Neural cell (in vitro differentiated cells): Measurements from ENCODE around the gene PDF. TPM values are rescaled to one million over a fixed set of nuclear protein-coding genes. Genes with fewer than 3 reads are reported as not detected.

Experiments used
- H2AFZ ChIP-seq: fragments of 200-600, 300-800 bp; sonication (generic), shearing (Covaris generic); 2 replicates; pipeline ENCODE4 v1.6.0; 2014; ENCODE audit warnings: low read depth, mild to moderate bottlenecking, antibody characterized with exemption, low read length, moderate library complexity
- H3F3A ChIP-seq: fragments of 200-600 bp; shearing (Covaris generic); 2 replicates; pipeline ENCODE4 v1.6.1; 2016; ENCODE audit warnings: mild to moderate bottlenecking, moderate library complexity, mixed read lengths, antibody characterized with exemption, low read length; ENCODE audit not compliant: insufficient read depth, poor library complexity, severe bottlenecking
- H3K27ac ChIP-seq: fragments of 200-600, 300-800 bp; sonication (generic), shearing (Covaris generic); 2 replicates; pipeline ENCODE4 v1.5.1; 2014; ENCODE audit warnings: mild to moderate bottlenecking, low read length, moderate library complexity
- H3K27me3 ChIP-seq: fragments of 300-800, 200-600 bp; sonication (generic), shearing (Covaris generic); 2 replicates; pipeline ENCODE4 v1.6.0; 2014; ENCODE audit warnings: mild to moderate bottlenecking, low read depth, low read length, moderate library complexity; ENCODE audit not compliant: insufficient read depth
- H3K36me3 ChIP-seq: fragments of 300-800, 200-600 bp; sonication (generic), shearing (Covaris generic); 2 replicates; pipeline ENCODE4 v1.5.1; 2014; ENCODE audit warnings: mild to moderate bottlenecking, antibody characterized with exemption, low read length, moderate library complexity; ENCODE audit not compliant: insufficient read depth
- H3K4me2 ChIP-seq: fragments of 300-800, 200-600 bp; sonication (generic), shearing (Covaris generic); 2 replicates; pipeline ENCODE4 v1.6.0; 2014; ENCODE audit warnings: mild to moderate bottlenecking, low read length
- H3K4me3 ChIP-seq: fragments of 300-800, 200-600 bp; sonication (generic), shearing (Covaris generic); 2 replicates; pipeline ENCODE4 v1.5.1; 2014; ENCODE audit warnings: mild to moderate bottlenecking, low read length, moderate library complexity
- H3K79me2 ChIP-seq: fragments of 200-600 bp; shearing (Covaris generic); replicated peaks from 2 replicates; pipeline ENCODE4 v1.6.0; 2014; ENCODE audit warnings: mild to moderate bottlenecking, low read length, moderate library complexity; ENCODE audit not compliant: insufficient read depth
- H3K9ac ChIP-seq: fragments of 300-800, 200-600 bp; sonication (generic), shearing (Covaris generic); 2 replicates; pipeline ENCODE4 v1.6.1; 2016; ENCODE audit warnings: mild to moderate bottlenecking, low read length, mixed read lengths
- H3K9me2 ChIP-seq: fragments of 200-600 bp; shearing (Covaris generic); 2 replicates; pipeline ENCODE4 v1.6.1; 2016; ENCODE audit warnings: mild to moderate bottlenecking, low read length, mixed read lengths; ENCODE audit not compliant: insufficient read depth
- H3K9me3 ChIP-seq: fragments of 200-600, 300-800 bp; sonication (generic), shearing (Covaris generic); 2 replicates; pipeline ENCODE4 v1.6.1; 2016; ENCODE audit warnings: mild to moderate bottlenecking, mixed run types, low read length, moderate library complexity, mixed read lengths
- H4K20me1 ChIP-seq: fragments of 200-600 bp; shearing (Covaris generic); 2 replicates; pipeline ENCODE4 v1.6.1; 2016; ENCODE audit warnings: mild to moderate bottlenecking, mixed run types; ENCODE audit not compliant: insufficient read depth
- EP300 ChIP-seq: fragments of 450-650 bp; conservative IDR thresholded peaks from 2 replicates; pipeline ENCODE4 v1.6.1; 2014; ENCODE audit warnings: antibody characterized with exemption, mild to moderate bottlenecking, moderate library complexity; ENCODE audit not compliant: poor library complexity, severe bottlenecking
- EZH2 ChIP-seq: fragments of 200-600, 300-800 bp; shearing (Covaris generic), sonication (generic); IDR thresholded peaks from 2 replicates; pipeline ENCODE4 v1.6.1; 2014; ENCODE audit warnings: antibody characterized with exemption, low read length, borderline replicate concordance, mild to moderate bottlenecking; ENCODE audit not compliant: insufficient read depth, poor library complexity, severe bottlenecking
- MXI1 ChIP-seq: fragments of 450-650 bp; conservative IDR thresholded peaks from 2 replicates; pipeline ENCODE4 v1.6.1; 2014; ENCODE audit warnings: antibody characterized with exemption, mild to moderate bottlenecking; ENCODE audit not compliant: poor library complexity, severe bottlenecking
- POLR2AphosphoS5 ChIP-seq: IDR thresholded peaks from 2 replicates; pipeline ENCODE4 v1.6.1; 2012
- RAD21 ChIP-seq: fragments of 450-650 bp; conservative IDR thresholded peaks from 2 replicates; pipeline ENCODE4 v1.6.1; 2014; ENCODE audit warnings: antibody characterized with exemption, mild to moderate bottlenecking, moderate library complexity
- SMC3 ChIP-seq: fragments of 450-650 bp; conservative IDR thresholded peaks from 2 replicates; pipeline ENCODE4 v1.6.1; 2014; ENCODE audit warnings: antibody characterized with exemption, mild to moderate bottlenecking, moderate library complexity; ENCODE audit not compliant: poor library complexity
- TAF1 ChIP-seq: IDR thresholded peaks from 2 replicates; pipeline ENCODE4 v1.6.1; 2012; ENCODE audit warnings: low read depth
- polyA plus RNA-seq: library from polyadenylated mRNA; depleted of rRNA; stranded (reverse); fragments of >200 nt; gene quantifications from 2 replicates; pipeline ENCODE4 v1.2.3, GENCODE V29; 2014
- TF ChIP-seq, protein P1 (sequence below): fragments of 450-650 bp; IDR thresholded peaks from 2 replicates; pipeline ENCODE4 v1.5.1; 2014; ENCODE audit warnings: antibody characterized with exemption, mild to moderate bottlenecking, moderate library complexity; ENCODE audit not compliant: poor library complexity, severe bottlenecking
- TF ChIP-seq, protein P2 (sequence below): IDR thresholded peaks from 2 replicates; pipeline ENCODE4 v1.6.1; 2012; ENCODE audit warnings: borderline replicate concordance

The PDF gene
- polyA plus RNA-seq, 1 donor from 2014 or later, result 5.1 TPM

DNA sequence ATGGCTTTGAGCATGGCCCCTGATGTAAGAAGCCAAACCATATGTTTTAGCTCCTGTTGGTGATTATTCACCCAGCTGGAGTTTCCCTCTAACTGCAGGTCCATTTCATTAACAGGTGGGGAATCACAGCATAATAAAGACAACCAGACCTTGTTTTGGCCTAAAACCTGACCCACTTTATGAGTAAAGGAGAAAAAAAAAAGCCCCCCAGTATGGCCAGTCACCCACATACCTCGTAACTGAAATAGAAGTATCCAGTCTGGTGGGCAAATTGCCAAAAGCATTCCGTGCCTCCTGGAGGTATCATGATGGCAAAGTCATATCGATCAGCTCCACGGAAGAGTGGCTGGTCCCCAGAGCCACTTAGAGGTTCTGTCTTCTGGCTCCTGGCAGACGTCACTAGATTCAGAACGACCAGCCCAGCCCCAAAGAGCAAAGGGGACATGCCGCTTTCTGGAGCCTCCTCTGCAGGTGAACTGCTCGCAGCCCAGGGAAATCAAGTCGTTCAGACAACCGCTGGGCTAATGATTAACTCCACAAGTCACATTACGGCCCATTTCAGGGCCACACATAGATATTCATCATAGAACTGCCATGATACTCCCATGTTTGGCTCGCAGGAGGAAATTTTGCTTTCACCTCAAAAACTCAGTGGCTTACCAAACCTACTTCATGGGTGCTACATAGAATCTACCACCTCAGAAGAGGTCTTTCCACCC is 21.1 kb upstream of the PDF start, which contains the start of gene TMED6:
TMED6 (minus strand) TSS at position 478 of the 719 bp plus-strand sequence; CDS start at position 445, 33 bp downstream.
- Histone ChIP-seq H4K20me1 (no peaks in the 10 kb centered on the region), H3F3A (no peaks in the 10 kb centered on the region), H3K27me3 (no peaks in the 10 kb centered on the region), H3K4me3 (no peak within 1 kb of the TSS), H3K4me2 (no peak within 1 kb of the TSS), H3K9me2 (no peaks in the 10 kb centered on the region), H2AFZ (no peak within 1 kb of the TSS), H3K9me3 (no peaks in the 10 kb centered on the region), H3K27ac (no peak within 1 kb of the TSS), H3K36me3 (no peaks in the 10 kb centered on the region), H3K79me2 (no peaks in the 10 kb centered on the region), H3K9ac (no peak within 1 kb of the TSS)
- TF ChIP-seq TAF1 (no peak), EZH2 (no peak)

- no peaks in the 10 kb centered on the region for H3F3A ChIP-seq
- no peaks in the 10 kb centered on the region for H4K20me1 ChIP-seq
- H2AFZ ChIP-seq, result no peak overlapping the region
- TF ChIP-seq POLR2AphosphoS5, result no peak
- no peak for TF ChIP-seq SMC3
- TF ChIP-seq, protein P1, sequence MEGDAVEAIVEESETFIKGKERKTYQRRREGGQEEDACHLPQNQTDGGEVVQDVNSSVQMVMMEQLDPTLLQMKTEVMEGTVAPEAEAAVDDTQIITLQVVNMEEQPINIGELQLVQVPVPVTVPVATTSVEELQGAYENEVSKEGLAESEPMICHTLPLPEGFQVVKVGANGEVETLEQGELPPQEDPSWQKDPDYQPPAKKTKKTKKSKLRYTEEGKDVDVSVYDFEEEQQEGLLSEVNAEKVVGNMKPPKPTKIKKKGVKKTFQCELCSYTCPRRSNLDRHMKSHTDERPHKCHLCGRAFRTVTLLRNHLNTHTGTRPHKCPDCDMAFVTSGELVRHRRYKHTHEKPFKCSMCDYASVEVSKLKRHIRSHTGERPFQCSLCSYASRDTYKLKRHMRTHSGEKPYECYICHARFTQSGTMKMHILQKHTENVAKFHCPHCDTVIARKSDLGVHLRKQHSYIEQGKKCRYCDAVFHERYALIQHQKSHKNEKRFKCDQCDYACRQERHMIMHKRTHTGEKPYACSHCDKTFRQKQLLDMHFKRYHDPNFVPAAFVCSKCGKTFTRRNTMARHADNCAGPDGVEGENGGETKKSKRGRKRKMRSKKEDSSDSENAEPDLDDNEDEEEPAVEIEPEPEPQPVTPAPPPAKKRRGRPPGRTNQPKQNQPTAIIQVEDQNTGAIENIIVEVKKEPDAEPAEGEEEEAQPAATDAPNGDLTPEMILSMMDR, result no peak
- no peak for TF ChIP-seq EP300
- no peak for TF ChIP-seq TAF1
- TF ChIP-seq RAD21, result no peak
- TF ChIP-seq EZH2, result no peak
- TF ChIP-seq, protein P2, sequence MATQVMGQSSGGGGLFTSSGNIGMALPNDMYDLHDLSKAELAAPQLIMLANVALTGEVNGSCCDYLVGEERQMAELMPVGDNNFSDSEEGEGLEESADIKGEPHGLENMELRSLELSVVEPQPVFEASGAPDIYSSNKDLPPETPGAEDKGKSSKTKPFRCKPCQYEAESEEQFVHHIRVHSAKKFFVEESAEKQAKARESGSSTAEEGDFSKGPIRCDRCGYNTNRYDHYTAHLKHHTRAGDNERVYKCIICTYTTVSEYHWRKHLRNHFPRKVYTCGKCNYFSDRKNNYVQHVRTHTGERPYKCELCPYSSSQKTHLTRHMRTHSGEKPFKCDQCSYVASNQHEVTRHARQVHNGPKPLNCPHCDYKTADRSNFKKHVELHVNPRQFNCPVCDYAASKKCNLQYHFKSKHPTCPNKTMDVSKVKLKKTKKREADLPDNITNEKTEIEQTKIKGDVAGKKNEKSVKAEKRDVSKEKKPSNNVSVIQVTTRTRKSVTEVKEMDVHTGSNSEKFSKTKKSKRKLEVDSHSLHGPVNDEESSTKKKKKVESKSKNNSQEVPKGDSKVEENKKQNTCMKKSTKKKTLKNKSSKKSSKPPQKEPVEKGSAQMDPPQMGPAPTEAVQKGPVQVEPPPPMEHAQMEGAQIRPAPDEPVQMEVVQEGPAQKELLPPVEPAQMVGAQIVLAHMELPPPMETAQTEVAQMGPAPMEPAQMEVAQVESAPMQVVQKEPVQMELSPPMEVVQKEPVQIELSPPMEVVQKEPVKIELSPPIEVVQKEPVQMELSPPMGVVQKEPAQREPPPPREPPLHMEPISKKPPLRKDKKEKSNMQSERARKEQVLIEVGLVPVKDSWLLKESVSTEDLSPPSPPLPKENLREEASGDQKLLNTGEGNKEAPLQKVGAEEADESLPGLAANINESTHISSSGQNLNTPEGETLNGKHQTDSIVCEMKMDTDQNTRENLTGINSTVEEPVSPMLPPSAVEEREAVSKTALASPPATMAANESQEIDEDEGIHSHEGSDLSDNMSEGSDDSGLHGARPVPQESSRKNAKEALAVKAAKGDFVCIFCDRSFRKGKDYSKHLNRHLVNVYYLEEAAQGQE, result no peak
- no peak for TF ChIP-seq MXI1
- no peaks in the 10 kb centered on the region for H3K27me3 ChIP-seq
- no peak overlapping the region for H3K4me2 ChIP-seq
- H3K9ac ChIP-seq, result no peak overlapping the region
- no peaks in the 10 kb centered on the region for H3K9me2 ChIP-seq
- H3K9me3 ChIP-seq, result no peaks in the 10 kb centered on the region
- H3K79me2 ChIP-seq, result no peaks in the 10 kb centered on the region
- no peak overlapping the region for H3K4me3 ChIP-seq
- H3K27ac ChIP-seq, result no peak overlapping the region
- no peaks in the 10 kb centered on the region for H3K36me3 ChIP-seq
Measured at GRCh38 chr16:69350536-69351133, 20.2 kb upstream of the PDF start.
